GM20000 (cell line): ENCODE results near the gene TICRR.

Source experiments
- DNase-seq: peaks from one replicate; pipeline ENCODE4 v3.0.0; 2012; ENCODE audit warnings: low spot score
- CTCF ChIP-seq: IDR thresholded peaks from 2 replicates; pipeline ENCODE4 v1.5.1; 2012; ENCODE audit warnings: mild to moderate bottlenecking, control low read depth; ENCODE audit errors: extremely low read depth, missing control alignments

The TICRR gene

DNA sequence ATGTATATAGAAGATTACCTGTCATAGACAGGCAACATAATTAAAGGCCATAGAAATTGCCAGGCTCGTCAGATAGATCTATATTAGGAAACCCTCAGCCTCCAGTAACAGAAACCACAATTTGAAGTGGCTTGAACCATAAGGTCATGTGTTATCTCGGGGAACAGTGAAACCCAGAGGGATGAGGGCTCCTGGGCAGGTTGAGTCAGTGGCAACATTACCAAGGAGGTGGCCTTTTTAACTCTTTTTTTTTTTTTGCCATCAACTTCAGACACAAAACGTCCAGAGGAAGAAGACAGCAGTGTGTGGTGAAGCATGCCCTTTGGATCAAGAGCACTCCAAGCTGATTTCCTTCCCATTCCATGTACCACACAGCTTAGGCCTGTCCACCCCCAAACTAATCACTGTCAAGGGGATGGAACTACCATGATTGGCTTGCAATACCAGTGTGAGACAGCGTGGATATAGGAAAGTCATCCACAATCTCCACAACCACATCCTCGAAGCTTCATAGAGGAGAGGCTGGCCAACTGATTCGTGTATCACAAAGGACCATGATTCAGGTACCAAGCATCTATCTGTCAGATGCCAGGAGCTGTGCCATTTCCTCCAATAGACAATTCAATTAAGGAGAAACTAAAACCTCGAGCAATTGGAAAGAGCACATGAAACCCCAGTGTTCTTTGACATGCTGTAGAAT is 81.0 kb downstream of the TICRR start:
- DNase-seq = no peak
- TF ChIP-seq CTCF = no peak

GRCh38 chr15:89657686-89658200 is 82.5 kb downstream of the TICRR start:
- no peak for TF ChIP-seq CTCF
- no peak for DNase-seq

GRCh38 chr15:89659295-89659694 is 84.0 kb downstream of the TICRR start:
- no peak for DNase-seq
- TF ChIP-seq CTCF = no peak

DNA sequence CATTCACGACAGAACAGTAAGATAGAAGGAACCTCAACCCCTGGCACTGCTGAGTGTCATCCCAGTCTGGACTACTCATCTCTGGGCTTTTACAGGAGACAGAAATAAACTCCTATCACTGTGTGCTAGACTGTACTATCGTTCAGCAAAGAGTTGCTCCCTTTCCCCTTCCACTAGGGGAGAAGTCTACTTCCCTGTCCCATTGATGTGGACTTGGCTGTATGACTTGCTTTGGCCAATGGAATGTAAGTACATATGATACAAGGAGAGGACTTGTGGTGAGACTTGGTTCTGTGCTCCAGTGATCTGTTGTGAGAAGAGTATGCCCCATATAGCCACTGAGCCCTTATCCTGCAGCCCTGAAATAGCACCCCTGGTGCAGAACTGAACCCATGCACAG is 85.3 kb downstream of the TICRR start:
- DNase-seq = no peak
- no peak for TF ChIP-seq CTCF

GRCh38 chr15:89662893-89663626 is 87.8 kb downstream of the TICRR start:
- peak; percentile 8 for DNase-seq
- TF ChIP-seq CTCF = no peak

- no peak for DNase-seq
- TF ChIP-seq CTCF = no peak
These were observed 89.4 kb downstream of the TICRR start for GRCh38 chr15:89664441-89665350.
